NCI-H526 treated with DMSO at 0.1 percent for 48 hours (cell line): ENCODE results near the gene PFN1.
"Not testable (repeated sequence)": the region's sequence is repeated elsewhere in the genome, so short reads cannot be mapped to it uniquely, and the experiment has no call there.

Experiments used
- DNase-seq: peaks from one replicate; lab custom pipeline; 2025; lab: John Stamatoyannopoulos, UW

PFN1 gene

GRCh38 chr17:4945176-4945943 is 3.0 kb downstream of the PFN1 start:
- no peak for DNase-seq

GRCh38 chr17:4944554-4945175 is 3.7 kb downstream of the PFN1 start:
- no peak for DNase-seq

- DNase-seq, result no peak
These were observed 4.2 kb downstream of the PFN1 start for GRCh38 chr17:4944163-4944553.

GRCh38 chr17:4942760-4943508 is 5.4 kb downstream of the PFN1 start:
- no peak for DNase-seq

GRCh38 chr17:4941319-4941610 is 7.1 kb downstream of the PFN1 start:
- no peak for DNase-seq

GRCh38 chr17:4940555-4941318 is 7.6 kb downstream of the PFN1 start:
- DNase-seq, result no peak

GRCh38 chr17:4939796-4940554 is 8.4 kb downstream of the PFN1 start, which contains the start of the genes RNF167 and SLC25A11:
TSS of gene RNF167 (plus strand) at chr17:4940268. CDS start at chr17:4940910, 642 bp downstream.
TSS of gene SLC25A11 (minus strand) at chr17:4940046. CDS start at chr17:4939910, 136 bp downstream.
- DNase-seq, result peak; percentile 96

- DNase-seq, result no peak
These were observed 8.9 kb downstream of the PFN1 start for GRCh38 chr17:4939546-4939795.

- no peak for DNase-seq
These were observed 9.4 kb downstream of the PFN1 start for GRCh38 chr17:4938688-4939545.

GRCh38 chr17:4938069-4938491 is 10.2 kb downstream of the PFN1 start:
- DNase-seq, result no peak

GRCh38 chr17:4937553-4937952 is 10.8 kb downstream of the PFN1 start:
- no peak for DNase-seq

GRCh38 chr17:4936436-4936835 is 11.9 kb downstream of the PFN1 start:
- no peak for DNase-seq

GRCh38 chr17:4935650-4936049 is 12.7 kb downstream of the PFN1 start:
- no peak for DNase-seq

GRCh38 chr17:4934173-4934979 is 14.0 kb downstream of the PFN1 start:
- no peak for DNase-seq

- DNase-seq, result no peak
These were observed 14.7 kb downstream of the PFN1 start for GRCh38 chr17:4933646-4934045.

- no peak for DNase-seq
These were observed 15.6 kb downstream of the PFN1 start for GRCh38 chr17:4932756-4933155.

- DNase-seq, result no peak
These were observed 16.4 kb downstream of the PFN1 start, which contains the start of gene GP1BA for GRCh38 chr17:4931963-4932362. TSS of gene GP1BA (plus strand) at chr17:4932277. CDS start at chr17:4932605, 328 bp downstream.

- DNase-seq, result no peak
These were observed 19.4 kb downstream of the PFN1 start for GRCh38 chr17:4928881-4929280.

GRCh38 chr17:4926577-4927335 is 21.6 kb downstream of the PFN1 start:
- DNase-seq, result not testable (repeated sequence)
